ENCODE data around the gene PTPN3.

- TF ChIP-seq BCLAF1 (IDR thresholded peaks at IDR 0.05; ENCODE audit: borderline replicate concordance in 1 of 2, control insufficient read depth in 1 of 2, low read depth in 2 of 2, low read length in 1 of 2), result no peak
- no peak for TF ChIP-seq ETS2 (tag; IDR thresholded peaks at IDR 0.05; ENCODE audit: borderline replicate concordance, poor library complexity, severe bottlenecking)
- no peak for TF ChIP-seq TOE1 (IDR thresholded peaks at IDR 0.05; ENCODE audit: borderline replicate concordance)
- TF ChIP-seq TOE1 (CRISPR knock-in tag; IDR thresholded peaks at IDR 0.05; ENCODE audit: borderline replicate concordance, low read depth), result no peak
- no peak for TF ChIP-seq ZNF134 (CRISPR knock-in tag; conservative IDR thresholded peaks at IDR 0.05)
- no peak for TF ChIP-seq RAD21 (CRISPR knock-in tag; conservative IDR thresholded peaks at IDR 0.05 in 1 of 2, IDR thresholded peaks at IDR 0.05 in 1 of 2)
- no peak for TF ChIP-seq ZC3H11A (IDR thresholded peaks at IDR 0.05; ENCODE audit: low read depth, low read length)
- TF ChIP-seq EP300 (IDR thresholded peaks at IDR 0.05; ENCODE audit: low read length), result no peak
- no peak for TF ChIP-seq ZNF121 (CRISPR knock-in tag; conservative IDR thresholded peaks at IDR 0.05)
- TF ChIP-seq ZNF780A (CRISPR knock-in tag; IDR thresholded peaks at IDR 0.05), result no peak
- no peak for TF ChIP-seq KDM2B (CRISPR knock-in tag; IDR thresholded peaks at IDR 0.05)
- no peak for TF ChIP-seq NEUROD1 (IDR thresholded peaks at IDR 0.05; ENCODE audit: borderline replicate concordance, low read depth, low read length, partially characterized antibody)
- no peak for TF ChIP-seq TEAD2 (tag; IDR thresholded peaks at IDR 0.05)
- TF ChIP-seq MAX (CRISPR knock-in tag; IDR thresholded peaks at IDR 0.05), result no peak
- no peak for TF ChIP-seq SAFB (IDR thresholded peaks at IDR 0.05; ENCODE audit: borderline replicate concordance, low read depth, low read length)
These were observed 71.3 kb downstream of the PTPN3 start for GRCh38 chr9:109426626-109427402.
